Fibroblast of lung (primary cell): ENCODE measurements around the gene NCKIPSD. TPM values are rescaled to one million over a fixed set of nuclear protein-coding genes. Genes with fewer than 3 reads are reported as not detected.
A peak's percentile ranks its signal among the peaks of the same experiment; 100 is the strongest.

Source experiments
- DNase-seq, 2 donors: peaks; one replicate each; pipeline versions ENCODE4 v3.0.0 to v3.0.0-alpha.2; 2010; ENCODE audit warnings: low read depth in 2 of 2
- H2AFZ ChIP-seq: 2 replicates; pipeline ENCODE4 v1.5.1; 2012; ENCODE audit warnings: low read length, control low read depth, inconsistent platforms
- H3K27ac ChIP-seq: 2 replicates; pipeline ENCODE4 v1.5.1; 2011; ENCODE audit warnings: low read length, control low read depth; ENCODE audit not compliant: insufficient read depth
- H3K27me3 ChIP-seq: 2 replicates; pipeline ENCODE4 v1.5.1; 2011; ENCODE audit warnings: mild to moderate bottlenecking, low read length; ENCODE audit not compliant: control insufficient read depth, insufficient read depth
- H3K36me3 ChIP-seq: 2 replicates; pipeline ENCODE4 v1.5.1; 2011; ENCODE audit warnings: low read length; ENCODE audit not compliant: control insufficient read depth, insufficient read depth
- H3K4me1 ChIP-seq: 2 replicates; pipeline ENCODE4 v1.5.1; 2011; ENCODE audit warnings: low read length; ENCODE audit not compliant: control insufficient read depth, insufficient read depth; ENCODE audit errors: extremely low read depth
- H3K4me2 ChIP-seq: 2 replicates; pipeline ENCODE4 v1.5.1; 2011; ENCODE audit warnings: low read length, control low read depth; ENCODE audit not compliant: insufficient read depth; ENCODE audit errors: extremely low read depth
- H3K4me3 ChIP-seq, 4 experiments: fragments of 200-600 bp in 1 of 4; sonication (generic) in 1 of 4; replicated peaks in 1 of 4; 2 replicates each; pipeline ENCODE4 v1.5.1; 2011 to 2016; ENCODE audit warnings: low read length in 4 of 4, low read depth in 3 of 4, mild to moderate bottlenecking in 3 of 4, control low read depth in 2 of 4, inconsistent platforms in 1 of 4, mixed read lengths in 1 of 4; ENCODE audit not compliant: insufficient read depth in 1 of 4; ENCODE audit errors: control extremely low read depth in 1 of 4
- H3K79me2 ChIP-seq: 2 replicates; pipeline ENCODE4 v1.5.1; 2012; ENCODE audit warnings: mild to moderate bottlenecking, low read length, inconsistent platforms; ENCODE audit not compliant: control insufficient read depth, insufficient read depth
- H3K9ac ChIP-seq: 2 replicates; pipeline ENCODE4 v1.5.1; 2011; ENCODE audit warnings: mild to moderate bottlenecking, low read length, control low read depth; ENCODE audit not compliant: insufficient read depth
- H3K9me3 ChIP-seq: 2 replicates; pipeline ENCODE4 v1.5.1; 2012; ENCODE audit warnings: low read depth, low read length; ENCODE audit not compliant: control insufficient read depth, insufficient read depth
- H4K20me1 ChIP-seq: 2 replicates; pipeline ENCODE4 v1.5.1; 2011; ENCODE audit warnings: low read length; ENCODE audit not compliant: control insufficient read depth, insufficient read depth; ENCODE audit errors: extremely low read depth
- CTCF ChIP-seq, 2 donors: IDR thresholded peaks in 1 of 2; conservative IDR thresholded peaks in 1 of 2; 1 replicate in 1 of 2; 2 replicates in 1 of 2; pipeline ENCODE4 v1.5.1; 2011 to 2012; ENCODE audit warnings: low read length in 2 of 2, control low read depth in 1 of 2, inconsistent platforms in 1 of 2, low read depth in 1 of 2, mild to moderate bottlenecking in 1 of 2
- EZH2 ChIP-seq: IDR thresholded peaks from 2 replicates; pipeline ENCODE4 v1.5.1; 2012; ENCODE audit warnings: low read length, control low read depth, mild to moderate bottlenecking; ENCODE audit errors: missing control alignments
- polyA plus RNA-seq, 2 donors: library from polyadenylated mRNA; depleted of rRNA in 1 of 2; stranded (reverse) in 1 of 2; unstranded in 1 of 2; fragments of >200 nt; gene quantifications; 2 replicates each; pipeline ENCODE4 v1.2.1, GENCODE V29; 2011 to 2012; ENCODE audit warnings: missing spikeins in 1 of 2
- total RNA-seq: library from RNA; depleted of rRNA; stranded (reverse); fragments of >200 nt; gene quantifications from 2 replicates; pipeline ENCODE4 v1.2.1, GENCODE V29; 2014

NCKIPSD gene
- total and polyA plus RNA-seq, 2 donors (not counting 1 experiment from before 2014, with no cell fraction given): 14.6 to 23.3 TPM

GRCh38 chr3:48696156-48696555 is 10.4 kb upstream of the NCKIPSD start:
- Histone ChIP-seq H3K27ac (no peak overlapping the region), H3K36me3 (peaks cover 15% of the 10 kb centered on the region), H4K20me1 (peaks cover 3% of the 10 kb centered on the region), H3K27me3 (no peaks in the 10 kb centered on the region), H3K4me2 (no peak overlapping the region), H3K9ac (no peak overlapping the region), H2AFZ (no peak overlapping the region), H3K4me1 (peaks cover 17% of the 10 kb centered on the region), H3K79me2 (peaks cover 77% of the 10 kb centered on the region), H3K9me3 (no peaks in the 10 kb centered on the region), H3K4me3 (no peak overlapping the region)
- no peak for TF ChIP-seq CTCF (conservative IDR thresholded peaks at IDR 0.05 in 1 of 2, IDR thresholded peaks at IDR 0.05 in 1 of 2; ENCODE audit: low read depth in 1 of 2, low read length in 2 of 2)
- no peak for DNase-seq

GRCh38 chr3:48695393-48695753 is 9.7 kb upstream of the NCKIPSD start:
- peak; percentile 62 to 77 for DNase-seq
- Histone ChIP-seq H3K36me3 (peaks cover 19% of the 10 kb centered on the region), H3K27ac (peak overlapping the region; percentile 61), H3K9ac (peak overlapping the region; percentile 62), H3K79me2 (peaks cover 70% of the 10 kb centered on the region), H3K4me1 (peaks cover 17% of the 10 kb centered on the region), H4K20me1 (peaks cover under 1% of the 10 kb centered on the region), H3K4me3 (peak overlapping the region; percentile 2 to 40 (median 32)), H3K9me3 (no peaks in the 10 kb centered on the region), H3K27me3 (no peaks in the 10 kb centered on the region), H3K4me2 (peak overlapping the region; percentile 87), H2AFZ (no peak overlapping the region)
- TF ChIP-seq CTCF (conservative IDR thresholded peaks at IDR 0.05 in 1 of 2, IDR thresholded peaks at IDR 0.05 in 1 of 2; ENCODE audit: low read depth in 1 of 2, low read length in 2 of 2): no peak
- no peak for TF ChIP-seq EZH2

- peak overlapping the region; percentile 28 to 40 (median 36) for H3K4me3 ChIP-seq
- TF ChIP-seq EZH2 (no peak), CTCF (conservative IDR thresholded peaks at IDR 0.05 in 1 of 2, IDR thresholded peaks at IDR 0.05 in 1 of 2; ENCODE audit: low read depth in 1 of 2, low read length in 2 of 2) (no peak)
- no peaks in the 10 kb centered on the region for H3K9me3 ChIP-seq
- H3K79me2 ChIP-seq: peaks cover 64% of the 10 kb centered on the region
- no peaks in the 10 kb centered on the region for H3K27me3 ChIP-seq
- H3K9ac ChIP-seq: peak overlapping the region; percentile 62
- H3K27ac ChIP-seq: peak overlapping the region; percentile 61
- H3K4me1 ChIP-seq: peaks cover 17% of the 10 kb centered on the region
- peak overlapping the region; percentile 87 for H3K4me2 ChIP-seq
- H2AFZ ChIP-seq: no peak overlapping the region
- H4K20me1 ChIP-seq: no peaks in the 10 kb centered on the region
- peaks cover 24% of the 10 kb centered on the region for H3K36me3 ChIP-seq
- DNase-seq: peak; percentile 87 to 94
Observed at GRCh38 chr3:48694610-48695392, 9.1 kb upstream of the NCKIPSD start.
